DOHH2 (cell line): ENCODE measurements around the gene OGFOD2.

Experiments
- H3F3A ChIP-seq: fragments of 200-600 bp; sonication (generic), shearing (Covaris generic); 2 replicates; pipeline ENCODE4 v1.6.0; 2016; ENCODE audit warnings: antibody characterized with exemption, mild to moderate bottlenecking; ENCODE audit not compliant: control insufficient read depth, insufficient read depth
- H3K27ac ChIP-seq: fragments of 200-600 bp; sonication (generic); 2 replicates; pipeline ENCODE4 v1.5.1; 2014; ENCODE audit warnings: low read depth, mild to moderate bottlenecking, low read length, moderate library complexity
- H3K27me3 ChIP-seq: fragments of 200-600 bp; sonication (generic); 2 replicates; pipeline ENCODE4 v1.6.1; 2014; ENCODE audit warnings: mild to moderate bottlenecking, low read length, mixed read lengths; ENCODE audit not compliant: control insufficient read depth
- H3K36me3 ChIP-seq: fragments of 200-600 bp; sonication (generic); 2 replicates; pipeline ENCODE4 v1.6.1; 2014; ENCODE audit warnings: mild to moderate bottlenecking, low read length, moderate library complexity, mixed read lengths; ENCODE audit not compliant: control insufficient read depth
- H3K4me1 ChIP-seq: fragments of 200-600 bp; sonication (generic); 2 replicates; pipeline ENCODE4 v1.6.1; 2014; ENCODE audit warnings: mild to moderate bottlenecking, low read length, mixed read lengths; ENCODE audit not compliant: control insufficient read depth
- H3K4me2 ChIP-seq: fragments of 200-600 bp; sonication (generic); 2 replicates; pipeline ENCODE4 v1.6.0; 2014; ENCODE audit warnings: mild to moderate bottlenecking, low read length, moderate library complexity
- H3K4me3 ChIP-seq: fragments of 200-600 bp; sonication (generic); 2 replicates; pipeline ENCODE4 v1.5.1; 2014; ENCODE audit warnings: mild to moderate bottlenecking, low read length, mixed read lengths
- H3K79me2 ChIP-seq: fragments of 200-600 bp; sonication (generic); 2 replicates; pipeline ENCODE4 v1.6.1; 2014; ENCODE audit warnings: mild to moderate bottlenecking, low read length, mixed read lengths; ENCODE audit not compliant: control insufficient read depth
- H3K9me2 ChIP-seq: fragments of 200-600 bp; sonication (generic); replicated peaks from 2 replicates; pipeline ENCODE4 v1.6.1; 2014; ENCODE audit warnings: mild to moderate bottlenecking, low read length, mixed read lengths; ENCODE audit not compliant: control insufficient read depth
- H3K9me3 ChIP-seq: fragments of 200-600 bp; sonication (generic); 2 replicates; pipeline ENCODE4 v1.6.1; 2014; ENCODE audit warnings: antibody characterized with exemption, low read length, mixed read lengths; ENCODE audit not compliant: control insufficient read depth, insufficient read depth
- H4K20me1 ChIP-seq: fragments of 200-600 bp; sonication (generic); 2 replicates; pipeline ENCODE4 v1.6.0; 2014; ENCODE audit warnings: low read depth, mild to moderate bottlenecking, antibody characterized with exemption, low read length, moderate library complexity; ENCODE audit not compliant: control insufficient read depth, insufficient read depth
- EZH2phosphoT487 ChIP-seq: fragments of 200-600 bp; sonication (generic); IDR thresholded peaks from 2 replicates; pipeline ENCODE4 v1.6.1; 2017; ENCODE audit warnings: borderline replicate concordance, mild to moderate bottlenecking, antibody characterized with exemption, low read length, moderate library complexity, mixed read lengths
- TF ChIP-seq, protein P1 (sequence below): fragments of 200-600 bp; sonication (generic); IDR thresholded peaks from one replicate; pipeline ENCODE4 v1.5.1; 2014; ENCODE audit warnings: antibody characterized with exemption, mild to moderate bottlenecking, low read depth, low read length; ENCODE audit not compliant: poor library complexity, severe bottlenecking

Gene OGFOD2

DNA sequence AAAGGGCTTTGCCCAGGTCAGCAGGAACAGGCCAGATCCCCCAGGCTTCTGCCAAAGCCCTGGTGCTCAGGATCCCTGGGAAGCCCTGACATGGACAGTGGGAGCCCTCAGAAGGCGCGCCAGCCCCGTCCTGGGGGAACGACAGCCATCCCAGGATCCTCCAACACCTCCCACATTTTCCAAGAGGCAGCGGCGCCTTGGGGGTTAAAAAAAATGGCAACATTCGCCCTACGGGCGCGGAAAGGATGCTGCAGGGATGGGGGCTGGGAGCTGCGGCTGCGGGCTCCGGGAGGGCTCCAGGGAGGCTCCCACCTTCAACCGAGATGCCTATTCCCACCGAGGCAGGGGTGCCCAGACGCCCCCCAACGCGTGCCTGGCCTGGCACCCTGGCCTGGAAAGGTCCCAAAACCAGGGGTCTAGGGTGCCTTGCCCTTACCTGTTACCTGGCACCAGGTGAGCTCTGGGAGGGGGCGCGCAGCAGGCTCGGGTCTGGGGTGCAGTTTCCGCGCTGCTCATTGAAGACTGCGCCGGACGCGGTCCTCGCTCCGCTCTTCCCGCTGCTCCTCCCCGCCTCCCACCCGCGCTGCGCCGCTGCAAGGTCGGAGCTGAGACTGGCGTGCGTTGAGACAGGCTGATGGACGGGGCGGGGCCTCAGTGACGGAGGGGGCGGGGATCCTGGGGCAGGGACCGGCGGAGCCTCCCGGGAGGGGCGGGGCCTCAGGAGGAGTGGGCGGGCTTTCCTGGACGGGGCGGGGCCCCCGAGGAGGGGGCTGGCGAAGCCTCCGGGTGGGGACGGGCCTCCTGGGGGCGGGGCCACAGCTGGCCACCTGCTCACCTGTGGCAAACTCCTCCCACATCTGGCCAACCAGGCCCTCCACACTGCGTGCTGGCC is 8.9 kb upstream of the OGFOD2 start, which contains the start of gene ABCB9:
Gene ABCB9 (minus strand): TSS at position 613 of the 892 bp plus-strand sequence. CDS start 6,228 bp downstream, outside the sequence.
- Histone ChIP-seq H3K27ac (no peak within 1 kb of the TSS), H3F3A (peaks cover 6% of the 10 kb centered on the region), H3K27me3 (no peaks in the 10 kb centered on the region), H3K4me1 (peaks cover 15% of the 10 kb centered on the region), H3K9me2 (no peaks in the 10 kb centered on the region), H3K4me2 (peak within 1 kb of the TSS; percentile 97), H3K79me2 (no peaks in the 10 kb centered on the region), H3K4me3 (peak within 1 kb of the TSS; percentile 82), H3K9me3 (no peaks in the 10 kb centered on the region), H4K20me1 (peaks cover 5% of the 10 kb centered on the region; the same call in 1 of the 2 replicates), H3K36me3 (no peaks in the 10 kb centered on the region)
- TF ChIP-seq, protein P1, sequence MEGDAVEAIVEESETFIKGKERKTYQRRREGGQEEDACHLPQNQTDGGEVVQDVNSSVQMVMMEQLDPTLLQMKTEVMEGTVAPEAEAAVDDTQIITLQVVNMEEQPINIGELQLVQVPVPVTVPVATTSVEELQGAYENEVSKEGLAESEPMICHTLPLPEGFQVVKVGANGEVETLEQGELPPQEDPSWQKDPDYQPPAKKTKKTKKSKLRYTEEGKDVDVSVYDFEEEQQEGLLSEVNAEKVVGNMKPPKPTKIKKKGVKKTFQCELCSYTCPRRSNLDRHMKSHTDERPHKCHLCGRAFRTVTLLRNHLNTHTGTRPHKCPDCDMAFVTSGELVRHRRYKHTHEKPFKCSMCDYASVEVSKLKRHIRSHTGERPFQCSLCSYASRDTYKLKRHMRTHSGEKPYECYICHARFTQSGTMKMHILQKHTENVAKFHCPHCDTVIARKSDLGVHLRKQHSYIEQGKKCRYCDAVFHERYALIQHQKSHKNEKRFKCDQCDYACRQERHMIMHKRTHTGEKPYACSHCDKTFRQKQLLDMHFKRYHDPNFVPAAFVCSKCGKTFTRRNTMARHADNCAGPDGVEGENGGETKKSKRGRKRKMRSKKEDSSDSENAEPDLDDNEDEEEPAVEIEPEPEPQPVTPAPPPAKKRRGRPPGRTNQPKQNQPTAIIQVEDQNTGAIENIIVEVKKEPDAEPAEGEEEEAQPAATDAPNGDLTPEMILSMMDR = no peak
- no peak for TF ChIP-seq EZH2phosphoT487

DNA sequence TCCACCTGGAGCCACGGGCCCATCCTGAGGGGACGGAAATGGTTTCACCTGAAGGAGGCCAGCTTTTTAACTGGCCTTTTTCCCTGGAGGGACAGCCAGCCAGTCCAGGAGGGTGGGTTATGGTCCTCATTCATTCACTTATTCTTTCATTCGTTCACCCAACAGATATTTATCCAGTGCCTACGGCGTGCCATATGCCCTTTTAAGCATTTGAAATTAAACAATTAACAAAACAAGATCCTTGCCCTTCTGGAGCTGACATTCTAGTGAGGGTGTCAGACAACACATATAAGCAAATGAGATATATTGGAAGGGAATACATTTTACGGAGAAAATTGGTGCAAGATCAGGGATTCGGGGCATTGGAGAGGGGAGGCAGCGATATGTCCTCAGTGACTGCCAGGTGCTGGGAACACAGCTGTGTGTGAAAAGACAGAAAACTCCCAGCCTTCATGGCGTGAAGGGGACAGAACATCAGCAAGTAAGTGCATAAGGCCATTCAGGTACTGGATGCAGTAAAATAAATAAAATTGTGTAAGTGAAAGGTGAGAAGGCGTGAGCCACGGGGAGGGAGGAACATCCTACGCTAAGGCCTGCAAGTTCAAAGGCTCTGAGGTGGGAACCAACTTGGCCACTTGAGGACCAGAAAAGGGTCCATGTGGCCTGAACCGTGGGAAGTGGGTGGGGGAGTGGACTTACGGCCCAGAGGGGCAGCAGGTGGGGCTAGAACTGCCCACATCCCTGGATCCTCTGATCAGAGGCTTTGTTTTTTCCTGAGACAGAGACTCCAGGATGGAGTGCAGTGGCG is 8.1 kb upstream of the OGFOD2 start:
- Histone ChIP-seq H3K36me3 (no peaks in the 10 kb centered on the region), H3K27ac (no peak overlapping the region), H3K4me3 (peak overlapping the region; percentile 82)

DNA sequence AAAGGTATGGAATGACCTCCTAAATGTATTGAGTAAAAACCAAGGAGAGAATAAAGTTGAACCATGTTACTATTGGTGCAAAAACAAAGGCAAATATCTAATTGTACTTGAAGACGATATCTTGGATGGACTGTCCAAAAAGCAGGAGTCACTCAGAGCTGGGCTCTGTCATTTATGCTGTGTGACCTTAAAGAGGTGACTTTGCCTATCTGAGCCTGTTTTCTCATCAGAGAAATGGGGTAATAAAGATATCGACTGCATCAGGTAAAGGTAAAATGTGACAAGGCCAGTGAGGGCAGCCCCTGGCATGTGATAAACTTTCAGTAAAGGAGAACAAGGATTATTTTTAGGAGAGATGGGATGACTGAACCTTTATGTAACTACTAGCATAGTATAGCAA is 6.9 kb upstream of the OGFOD2 start:
- Histone ChIP-seq H3K9me3 (no peaks in the 10 kb centered on the region), H3K9me2 (no peaks in the 10 kb centered on the region), H3K4me3 (no peak overlapping the region), H3F3A (peaks cover 6% of the 10 kb centered on the region), H3K4me1 (peaks cover 15% of the 10 kb centered on the region), H3K36me3 (no peaks in the 10 kb centered on the region), H3K4me2 (no peak overlapping the region), H3K27me3 (no peaks in the 10 kb centered on the region), H4K20me1 (peaks cover 5% of the 10 kb centered on the region; the same call in 1 of the 2 replicates), H3K79me2 (no peaks in the 10 kb centered on the region), H3K27ac (no peak overlapping the region)
- TF ChIP-seq EZH2phosphoT487 = no peak
- TF ChIP-seq, protein P1 = no peak

More for the DNA sequence above, 8.1 kb upstream of the OGFOD2 start:
- Histone ChIP-seq H3K9me3 (no peaks in the 10 kb centered on the region), H3K27me3 (no peaks in the 10 kb centered on the region), H4K20me1 (peaks cover 5% of the 10 kb centered on the region; the same call in 1 of the 2 replicates), H3K9me2 (no peaks in the 10 kb centered on the region), H3F3A (peaks cover 6% of the 10 kb centered on the region), H3K4me2 (peak overlapping the region; percentile 97), H3K4me1 (peaks cover 15% of the 10 kb centered on the region), H3K79me2 (no peaks in the 10 kb centered on the region)
- TF ChIP-seq EZH2phosphoT487 = no peak
- TF ChIP-seq, protein P1 = no peak
